Gastroesophageal sphincter (tissue), 4 donors: Measurements from ENCODE around the gene MAGI3. TPM values are rescaled to one million over a fixed set of nuclear protein-coding genes. Genes with fewer than 3 reads are reported as not detected.
"Not testable (repeated sequence)": the region's sequence is repeated elsewhere in the genome, so short reads cannot be mapped to it uniquely, and the experiment has no call there.

Experiments
- ATAC-seq: fragments of 150-250 bp; one replicate; pipeline ENCODE4 v1.9.1; 2016; ENCODE audit warnings: mild to moderate bottlenecking, moderate library complexity
- H3K27ac ChIP-seq, 4 donors: fragments of 200-600 bp; sonication (generic) in 3 of 4; 1 replicate in 3 of 4; 2 replicates in 1 of 4; pipeline ENCODE4 v1.5.1; 2016 to 2019
- H3K27me3 ChIP-seq: fragments of 200-600 bp; sonication (generic); one replicate; pipeline ENCODE4 v1.5.1; 2019
- H3K36me3 ChIP-seq, 2 donors: fragments of 200-600 bp; sonication (generic); one replicate each; pipeline ENCODE4 v1.5.1; 2019; ENCODE audit warnings: control low read depth in 1 of 2
- H3K4me1 ChIP-seq, 3 donors: fragments of 200-600 bp; sonication (generic); 1 replicate in 2 of 3; 2 replicates in 1 of 3; pipeline ENCODE4 v1.5.1; 2016 to 2019; ENCODE audit warnings: control low read depth in 2 of 3
- H3K4me3 ChIP-seq, 2 donors: fragments of 200-600 bp; sonication (generic); one replicate each; pipeline ENCODE4 v1.5.1; 2019; ENCODE audit warnings: mild to moderate bottlenecking in 1 of 2, moderate library complexity in 1 of 2
- H3K9me3 ChIP-seq, 3 donors: fragments of 200-600 bp; sonication (generic); one replicate each; pipeline ENCODE4 v1.5.1; 2017 to 2019; ENCODE audit warnings: control low read depth in 2 of 3
- EP300 ChIP-seq: sonication (generic); formaldehyde crosslinking; IDR thresholded peaks from one replicate; pipeline ENCODE4 v1.6.1; 2017; ENCODE audit warnings: antibody characterized with exemption, mild to moderate bottlenecking
- POLR2A ChIP-seq, 2 donors: fragments of 450-650 bp; IDR thresholded peaks; one replicate each; pipeline ENCODE4 v1.6.1; 2017; ENCODE audit warnings: antibody characterized with exemption in 2 of 2, mild to moderate bottlenecking in 2 of 2, moderate library complexity in 1 of 2
- POLR2AphosphoS5 ChIP-seq: sonication (generic); formaldehyde crosslinking; IDR thresholded peaks from one replicate; pipeline ENCODE4 v1.6.1; 2017; ENCODE audit warnings: antibody characterized with exemption
- WGBS, 2 donors: methylation state at CpG; one replicate each; pipeline ENCODE4 v1.1.5; 2018; ENCODE audit warnings: low coverage in 1 of 2; 5-methylcytosine and 5-hydroxymethylcytosine counted together
- total RNA-seq, 4 donors: library from RNA; depleted of rRNA; stranded (reverse); fragments of >200 nt; gene quantifications; one replicate each; pipeline ENCODE4 v1.1.0, GENCODE V29; 2016
- TF ChIP-seq, protein P1 (sequence below), 4 experiments: fragments of 200-600 bp in 2 of 4; fragments of 450-650 bp in 2 of 4; sonication (generic) in 1 of 4; IDR thresholded peaks; one replicate each; pipeline ENCODE4 v1.5.1; 2017 to 2019; ENCODE audit warnings: antibody characterized with exemption in 4 of 4, mild to moderate bottlenecking in 2 of 4, moderate library complexity in 2 of 4

MAGI3 gene
- total RNA-seq, 4 donors from 2014 or later: 18.2 to 26.6 (median 22.7) TPM

GRCh38 chr1:113567427-113567826 is 177.1 kb downstream of the MAGI3 start:
- H3K9me3 ChIP-seq: peaks cover 0 to 45% (median 0%) of the 10 kb centered on the region in 3 donors
- peaks cover 0 to 3% of the 10 kb centered on the region in 2 donors for H3K36me3 ChIP-seq
- no peak for ATAC-seq
- no peaks in the 10 kb centered on the region for H3K4me1 ChIP-seq
- H3K27ac ChIP-seq: no peak overlapping the region
- TF ChIP-seq, protein P1, sequence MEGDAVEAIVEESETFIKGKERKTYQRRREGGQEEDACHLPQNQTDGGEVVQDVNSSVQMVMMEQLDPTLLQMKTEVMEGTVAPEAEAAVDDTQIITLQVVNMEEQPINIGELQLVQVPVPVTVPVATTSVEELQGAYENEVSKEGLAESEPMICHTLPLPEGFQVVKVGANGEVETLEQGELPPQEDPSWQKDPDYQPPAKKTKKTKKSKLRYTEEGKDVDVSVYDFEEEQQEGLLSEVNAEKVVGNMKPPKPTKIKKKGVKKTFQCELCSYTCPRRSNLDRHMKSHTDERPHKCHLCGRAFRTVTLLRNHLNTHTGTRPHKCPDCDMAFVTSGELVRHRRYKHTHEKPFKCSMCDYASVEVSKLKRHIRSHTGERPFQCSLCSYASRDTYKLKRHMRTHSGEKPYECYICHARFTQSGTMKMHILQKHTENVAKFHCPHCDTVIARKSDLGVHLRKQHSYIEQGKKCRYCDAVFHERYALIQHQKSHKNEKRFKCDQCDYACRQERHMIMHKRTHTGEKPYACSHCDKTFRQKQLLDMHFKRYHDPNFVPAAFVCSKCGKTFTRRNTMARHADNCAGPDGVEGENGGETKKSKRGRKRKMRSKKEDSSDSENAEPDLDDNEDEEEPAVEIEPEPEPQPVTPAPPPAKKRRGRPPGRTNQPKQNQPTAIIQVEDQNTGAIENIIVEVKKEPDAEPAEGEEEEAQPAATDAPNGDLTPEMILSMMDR (IDR thresholded peaks at IDR 0.05): no peak
- no peak for TF ChIP-seq POLR2AphosphoS5
- TF ChIP-seq EP300: no peak
- TF ChIP-seq POLR2A (IDR thresholded peaks at IDR 0.05): no peak
- H3K4me3 ChIP-seq: no peak overlapping the region
- H3K27me3 ChIP-seq: no peaks in the 10 kb centered on the region

GRCh38 chr1:113575744-113576260 is 185.5 kb downstream of the MAGI3 start:
- H3K27ac ChIP-seq, H3K4me3 ChIP-seq, ATAC-seq, H3K4me1 ChIP-seq, H3K36me3 ChIP-seq, H3K9me3 ChIP-seq, H3K27me3 ChIP-seq: not testable (repeated sequence)
- WGBS, 2 donors: no CpG with 5 or more reads among the region's 6 CpGs

DNA sequence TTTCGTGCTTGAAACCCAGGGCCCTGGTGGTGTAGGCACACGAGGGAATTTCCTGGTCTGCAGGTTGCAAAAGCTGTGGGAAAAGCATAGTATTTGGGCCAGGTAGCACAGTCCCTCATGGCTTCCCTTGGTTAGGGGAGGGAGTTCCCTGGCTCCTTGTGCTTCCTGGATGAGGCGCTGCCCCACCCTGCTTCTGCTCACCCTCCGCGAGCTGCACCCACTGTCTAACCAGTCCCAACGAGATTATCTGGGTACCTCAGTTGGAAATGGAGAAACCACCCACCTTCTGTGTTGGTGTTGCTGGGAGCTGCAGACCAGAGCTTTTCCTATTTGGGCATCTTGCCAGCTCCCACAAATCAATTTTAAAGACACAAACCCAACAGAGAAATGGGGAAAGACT is 186.0 kb downstream of the MAGI3 start:
- Histone ChIP-seq H3K36me3 (no peaks in the 10 kb centered on the region), H3K4me3 (no peak overlapping the region), H3K27me3 (no peaks in the 10 kb centered on the region), H3K27ac (no peak overlapping the region), H3K4me1 (no peaks in the 10 kb centered on the region), H3K9me3 (no peaks in the 10 kb centered on the region)
- 100% methylated on average over 1 of the region's 6 CpGs; no CpG with 5 or more reads in 1 of the 2 donors for WGBS, 2 donors
- TF ChIP-seq POLR2A (IDR thresholded peaks at IDR 0.05): no peak
- no peak for TF ChIP-seq EP300
- TF ChIP-seq POLR2AphosphoS5: no peak
- TF ChIP-seq, protein P1 (IDR thresholded peaks at IDR 0.05): no peak
- ATAC-seq: no peak

DNA sequence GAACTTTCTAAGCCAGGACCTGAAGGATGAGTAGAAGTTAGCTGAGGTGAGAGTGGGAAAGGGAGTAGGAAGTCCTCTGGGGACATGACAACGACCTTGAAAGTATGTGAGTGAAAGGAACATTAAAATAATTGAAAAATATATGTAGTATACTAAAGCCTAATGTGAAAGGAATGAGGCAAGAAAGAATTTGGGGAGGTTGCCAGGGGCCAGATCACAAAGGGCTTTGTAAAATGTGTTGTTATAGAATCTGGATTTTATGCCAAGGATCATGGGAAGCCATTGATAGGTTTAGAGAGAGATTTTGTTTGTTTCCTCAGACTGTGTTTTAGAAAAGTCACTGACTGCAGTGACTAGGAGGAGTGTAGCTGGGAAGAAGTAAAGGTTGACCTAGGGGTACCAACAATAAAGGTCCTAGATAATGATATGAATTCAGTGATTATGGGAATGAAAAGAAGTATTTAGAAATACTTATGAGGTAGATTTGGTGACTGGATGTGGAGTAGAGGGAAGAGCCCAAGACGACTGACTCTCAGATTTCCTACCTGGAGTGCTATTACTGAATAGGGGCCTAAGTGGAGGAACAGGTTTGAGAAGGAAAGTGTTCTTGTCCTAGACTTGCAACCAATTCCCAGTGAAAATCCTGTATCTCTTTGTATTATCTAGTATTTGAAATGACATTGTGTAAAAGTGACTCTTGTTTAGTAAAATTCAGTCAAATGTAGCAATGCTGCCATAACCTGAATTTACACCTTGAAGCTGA is 189.1 kb downstream of the MAGI3 start:
- ATAC-seq: no peak
- Histone ChIP-seq H3K4me1 (no peaks in the 10 kb centered on the region), H3K27me3 (no peaks in the 10 kb centered on the region), H3K4me3 (no peak overlapping the region), H3K27ac (no peak overlapping the region), H3K9me3 (no peaks in the 10 kb centered on the region), H3K36me3 (no peaks in the 10 kb centered on the region)
- WGBS, 2 donors: 60 to 86% methylated on average over 2 of the region's 2 CpGs
- TF ChIP-seq, protein P1 (IDR thresholded peaks at IDR 0.05): no peak
- TF ChIP-seq POLR2A (IDR thresholded peaks at IDR 0.05) (no peak), EP300 (no peak), POLR2AphosphoS5 (no peak)

GRCh38 chr1:113581323-113581722 is 191.0 kb downstream of the MAGI3 start:
- ATAC-seq: no peak

More at GRCh38 chr1:113581323-113581722, 191.0 kb downstream of the MAGI3 start:
- no peak overlapping the region for H3K27ac ChIP-seq
- H3K4me1 ChIP-seq: no peaks in the 10 kb centered on the region
- H3K27me3 ChIP-seq: no peaks in the 10 kb centered on the region
- TF ChIP-seq, protein P1 (IDR thresholded peaks at IDR 0.05): no peak
- TF ChIP-seq EP300 (no peak), POLR2A (IDR thresholded peaks at IDR 0.05) (no peak), POLR2AphosphoS5 (no peak)
- H3K4me3 ChIP-seq: no peak overlapping the region
- H3K36me3 ChIP-seq: no peaks in the 10 kb centered on the region
- no peaks in the 10 kb centered on the region for H3K9me3 ChIP-seq
- 84 to 86% methylated on average over 1 of the region's 1 CpG for WGBS, 2 donors
